HG02571 (cell line): ENCODE results near the gene AP5S1.
"Not testable (repeated sequence)": the region's sequence is repeated elsewhere in the genome, so short reads cannot be mapped to it uniquely, and the experiment has no call there.

Experiments
- ATAC-seq: cut with Tn5 transposase; IDR thresholded peaks from one replicate; pipeline ENCODE4 v1.9.1; 2021; ENCODE audit warnings: mild to moderate bottlenecking, moderate library complexity; ENCODE audit not compliant: unreplicated experiment

Gene AP5S1

GRCh38 chr20:3842348-3842930, 22.1 kb downstream of the AP5S1 start:
- ATAC-seq: no peak

- no peak for ATAC-seq
Observed at GRCh38 chr20:3843490-3843889, 23.1 kb downstream of the AP5S1 start.

DNA sequence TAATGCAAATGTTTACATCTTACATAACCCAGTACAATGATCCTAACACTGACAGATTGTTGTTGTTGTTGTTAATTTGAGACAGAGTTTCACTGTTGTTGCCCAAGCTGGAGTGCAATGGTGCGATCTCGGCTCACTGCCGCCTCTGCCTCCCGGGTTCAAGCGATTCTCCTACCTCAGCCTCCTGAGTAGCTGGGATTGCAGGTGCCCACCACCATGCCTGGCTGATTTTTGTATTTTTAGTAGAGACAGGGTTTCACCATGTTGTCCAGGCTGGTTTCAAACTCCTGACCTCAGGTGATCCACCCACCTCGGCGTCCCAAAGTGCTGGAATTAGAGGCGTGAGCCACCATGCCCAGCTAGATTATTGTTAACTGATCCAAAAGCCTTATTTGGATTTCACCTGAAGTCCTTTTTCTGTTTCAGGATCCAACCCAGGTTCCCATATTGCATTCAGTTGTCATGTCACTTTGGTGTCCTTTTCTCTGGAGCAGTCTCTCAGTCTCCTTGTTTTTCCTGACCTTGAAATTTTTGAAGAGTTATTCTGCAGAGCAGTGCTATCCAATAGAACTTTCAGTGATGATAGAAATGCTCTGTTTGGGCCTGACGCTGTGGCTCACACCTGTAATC, 23.8 kb downstream of the AP5S1 start:
- ATAC-seq: not testable (repeated sequence)

GRCh38 chr20:3846378-3846739, 26.0 kb downstream of the AP5S1 start:
- no peak for ATAC-seq

- ATAC-seq: peak; percentile 89
Observed at GRCh38 chr20:3846740-3847428, 26.5 kb downstream of the AP5S1 start, which contains the start of gene MAVS. MAVS (plus strand) TSS chr20:3846834; CDS start chr20:3854625, 7,791 bp downstream.

- no peak for ATAC-seq
Observed at GRCh38 chr20:3847429-3847940, 27.1 kb downstream of the AP5S1 start.

DNA sequence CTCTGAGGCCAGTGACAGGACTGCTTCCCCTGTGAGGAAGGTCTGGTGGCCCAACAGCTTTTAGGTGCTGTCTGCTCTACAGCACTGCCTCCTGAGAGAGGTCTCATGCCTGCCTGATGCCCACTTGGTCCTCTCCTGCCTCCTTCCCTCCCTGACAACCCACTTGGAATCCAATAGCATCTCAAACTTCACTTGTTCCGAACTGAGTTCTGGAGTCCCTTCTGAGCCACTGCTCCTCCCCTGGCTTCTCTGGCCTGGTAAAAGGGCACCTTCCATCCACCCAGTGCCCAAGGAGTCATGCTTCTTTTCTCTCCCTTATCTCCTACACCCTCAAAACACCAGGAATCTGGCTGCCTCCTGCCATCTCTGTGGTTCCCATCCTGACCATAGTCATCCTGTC, 28.2 kb downstream of the AP5S1 start:
- ATAC-seq: no peak

DNA sequence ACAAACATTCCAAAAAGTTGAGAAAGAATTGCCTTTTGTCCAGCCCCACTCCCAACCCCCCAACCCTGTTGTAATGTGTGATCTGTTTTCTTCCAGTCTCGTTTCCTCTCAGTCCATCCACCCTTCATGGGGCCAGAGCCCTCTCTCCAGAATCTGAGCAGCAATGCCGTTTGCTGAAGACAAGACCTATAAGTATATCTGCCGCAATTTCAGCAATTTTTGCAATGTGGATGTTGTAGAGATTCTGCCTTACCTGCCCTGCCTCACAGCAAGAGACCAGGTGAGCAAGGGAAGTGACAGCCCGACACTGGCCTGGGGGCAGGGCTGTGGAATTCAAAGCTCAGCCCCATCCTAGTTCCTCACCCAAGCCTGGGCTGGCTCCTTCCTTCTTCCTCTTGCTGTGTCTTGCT, 34.1 kb downstream of the AP5S1 start:
- ATAC-seq: no peak

- no peak for ATAC-seq
Observed at GRCh38 chr20:3857405-3857804, 37.1 kb downstream of the AP5S1 start.

- ATAC-seq: no peak
Observed at GRCh38 chr20:3858689-3859088, 38.3 kb downstream of the AP5S1 start.

GRCh38 chr20:3861191-3861590, 40.8 kb downstream of the AP5S1 start:
- ATAC-seq: no peak

- no peak for ATAC-seq
Observed at GRCh38 chr20:3862333-3862732, 42.0 kb downstream of the AP5S1 start.

- no peak for ATAC-seq
Observed at GRCh38 chr20:3863317-3863716, 43.0 kb downstream of the AP5S1 start.

DNA sequence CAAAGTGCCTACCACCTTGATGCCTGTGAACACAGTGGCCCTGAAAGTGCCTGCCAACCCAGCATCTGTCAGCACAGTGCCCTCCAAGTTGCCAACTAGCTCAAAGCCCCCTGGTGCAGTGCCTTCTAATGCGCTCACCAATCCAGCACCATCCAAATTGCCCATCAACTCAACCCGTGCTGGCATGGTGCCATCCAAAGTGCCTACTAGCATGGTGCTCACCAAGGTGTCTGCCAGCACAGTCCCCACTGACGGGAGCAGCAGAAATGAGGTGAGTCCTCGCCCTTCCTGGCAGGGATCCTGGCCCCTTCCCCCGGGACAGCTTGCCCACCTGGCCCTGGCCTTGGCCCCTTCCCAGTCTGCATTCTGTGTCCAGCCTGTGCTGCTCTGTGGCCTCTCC, 44.2 kb downstream of the AP5S1 start:
- no peak for ATAC-seq

- ATAC-seq: no peak
Observed at GRCh38 chr20:3865152-3865886, 45.0 kb downstream of the AP5S1 start.

GRCh38 chr20:3865887-3866407, 45.6 kb downstream of the AP5S1 start:
- ATAC-seq: no peak

GRCh38 chr20:3866464-3866863, 46.1 kb downstream of the AP5S1 start:
- no peak for ATAC-seq

- no peak for ATAC-seq
Observed at GRCh38 chr20:3867802-3868201, 47.5 kb downstream of the AP5S1 start.

DNA sequence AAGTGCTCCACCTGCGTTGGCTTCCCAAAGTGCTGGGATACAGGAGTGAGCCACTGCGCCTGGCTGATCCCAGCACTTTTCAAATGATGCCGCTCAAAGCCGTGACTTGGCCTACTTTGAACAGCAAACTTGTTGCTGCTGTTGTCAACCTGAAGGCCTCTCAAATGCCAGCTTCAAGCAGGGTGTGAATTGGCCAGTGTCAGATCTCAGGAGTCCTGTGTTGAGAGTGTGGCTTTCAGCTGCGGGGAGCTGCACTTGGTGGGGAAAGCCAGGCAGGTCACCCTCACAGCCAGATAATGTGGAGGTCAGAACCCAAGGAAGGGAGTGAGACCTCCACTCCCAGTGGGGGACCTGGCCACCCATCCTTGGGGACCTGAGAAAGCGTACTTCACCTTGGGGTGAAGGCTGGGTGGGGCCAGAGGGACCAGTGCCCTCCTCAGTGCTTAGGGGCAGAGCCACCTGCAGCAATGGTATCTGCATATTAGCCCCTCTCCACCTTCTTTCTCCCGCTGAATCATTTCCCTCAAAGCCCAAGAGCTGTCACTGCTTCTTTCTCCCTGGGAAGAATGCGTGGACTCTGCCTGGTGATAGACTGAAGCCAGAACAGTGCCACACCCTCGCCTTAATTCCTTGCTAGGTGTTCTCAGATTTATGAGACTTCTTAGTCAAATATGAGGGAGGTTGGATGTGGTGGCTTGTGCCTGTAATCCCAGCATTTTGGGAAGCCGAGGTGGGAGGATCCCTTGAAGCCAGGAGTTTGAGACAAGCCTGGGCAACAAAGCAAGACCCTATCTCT, 49.7 kb downstream of the AP5S1 start:
- no peak for ATAC-seq

DNA sequence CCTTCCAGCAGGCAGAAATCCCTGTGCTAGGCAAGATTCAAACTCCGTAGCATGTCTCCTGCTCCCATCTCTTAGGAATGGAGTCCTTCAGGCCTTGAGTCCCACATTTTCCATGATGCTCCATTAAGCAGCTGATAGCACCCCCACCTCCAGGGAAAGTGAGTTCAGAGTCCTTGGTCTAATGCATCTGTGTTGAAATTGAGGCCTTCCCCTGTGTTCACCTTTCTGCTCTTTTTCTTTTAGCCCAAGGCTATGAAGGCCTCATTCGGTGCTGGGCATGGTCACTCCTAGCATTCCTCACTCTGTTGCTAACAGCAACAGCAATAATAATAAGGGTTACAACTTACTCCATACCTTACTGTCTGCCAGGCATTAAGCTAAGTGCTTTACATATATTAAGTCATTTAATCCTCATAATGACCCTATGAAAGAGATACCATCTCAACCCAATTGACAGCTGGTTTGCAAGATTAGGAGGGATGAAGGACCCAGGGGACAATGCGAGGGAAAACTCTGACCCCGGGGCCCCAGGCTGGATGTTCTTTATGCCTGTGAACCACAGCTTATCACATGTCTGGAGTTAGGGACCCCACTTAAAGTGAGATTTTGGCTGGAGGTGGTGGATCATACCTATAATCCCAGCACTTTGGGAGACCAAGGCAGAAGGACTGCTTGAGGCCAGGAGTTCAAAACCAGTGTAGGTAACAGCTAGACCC, 51.4 kb downstream of the AP5S1 start:
- ATAC-seq: no peak
